ENCODE measurements around the gene ADGRB3.
"Not testable (repeated sequence)": the region's sequence is repeated elsewhere in the genome, so short reads cannot be mapped to it uniquely, and the experiment has no call there.

The ADGRB3 gene

GRCh38 chr6:68834551-68834950 is 199.5 kb downstream of the ADGRB3 start:
- no peak for DNase-seq

GRCh38 chr6:68838571-68838970 is 203.5 kb downstream of the ADGRB3 start:
- DNase-seq, result no peak

GRCh38 chr6:68852791-68853190 is 217.7 kb downstream of the ADGRB3 start:
- no peak for DNase-seq

GRCh38 chr6:68859233-68859632 is 224.2 kb downstream of the ADGRB3 start:
- no peak for DNase-seq

- no peak for DNase-seq
Observed at GRCh38 chr6:68868646-68869045, 233.6 kb downstream of the ADGRB3 start.

GRCh38 chr6:68873236-68873635 is 238.2 kb downstream of the ADGRB3 start:
- DNase-seq, result no peak

GRCh38 chr6:68874747-68875146 is 239.7 kb downstream of the ADGRB3 start:
- DNase-seq, result no peak

GRCh38 chr6:68875403-68875802 is 240.3 kb downstream of the ADGRB3 start:
- no peak for DNase-seq

GRCh38 chr6:68876792-68877493 is 241.9 kb downstream of the ADGRB3 start:
- DNase-seq, result no peak

- DNase-seq, result no peak
Observed at GRCh38 chr6:68880050-68880813, 245.2 kb downstream of the ADGRB3 start.

GRCh38 chr6:68883325-68883724 is 248.2 kb downstream of the ADGRB3 start:
- DNase-seq, result not testable (repeated sequence)

GRCh38 chr6:68891419-68891818 is 256.3 kb downstream of the ADGRB3 start:
- DNase-seq, result no peak

GRCh38 chr6:68892452-68892851 is 257.4 kb downstream of the ADGRB3 start:
- no peak for DNase-seq

- DNase-seq, result no peak
Observed at GRCh38 chr6:68895929-68896328, 260.8 kb downstream of the ADGRB3 start.

- no peak for DNase-seq
Observed at GRCh38 chr6:68901044-68901443, 266.0 kb downstream of the ADGRB3 start.

- DNase-seq, result no peak
Observed at GRCh38 chr6:68911334-68911733, 276.3 kb downstream of the ADGRB3 start.

GRCh38 chr6:68911811-68912210 is 276.7 kb downstream of the ADGRB3 start:
- DNase-seq, result no peak

GRCh38 chr6:68912805-68913204 is 277.7 kb downstream of the ADGRB3 start:
- not testable (repeated sequence) for DNase-seq

- no peak for DNase-seq
Observed at GRCh38 chr6:68915586-68915985, 280.5 kb downstream of the ADGRB3 start.

- no peak for DNase-seq
Observed at GRCh38 chr6:68919537-68919936, 284.5 kb downstream of the ADGRB3 start.

GRCh38 chr6:68941345-68941744 is 306.3 kb downstream of the ADGRB3 start:
- no peak for DNase-seq

GRCh38 chr6:68947721-68948120 is 312.6 kb downstream of the ADGRB3 start:
- no peak for DNase-seq

- DNase-seq, result no peak
Observed at GRCh38 chr6:68951270-68951669, 316.2 kb downstream of the ADGRB3 start.

GRCh38 chr6:68958327-68958726 is 323.2 kb downstream of the ADGRB3 start:
- no peak for DNase-seq

All from CD4-positive, alpha-beta T cell treated with Interferon alpha-2 for 1 hour (primary cell).